ENCODE measurements around the gene ALDH4A1.
A peak's percentile ranks its signal among the peaks of the same experiment; 100 is the strongest.

The ALDH4A1 gene

GRCh38 chr1:18884419-18884717 lies 18.0 kb downstream of the ALDH4A1 start:
- Histone ChIP-seq H3K27me3 (ENCODE audit: low read depth, low read length) (no peaks in the 10 kb centered on the region), H2AFZ (ENCODE audit: low read depth, low read length) (no peak overlapping the region)

GRCh38 chr1:18883636-18884418 lies 18.5 kb downstream of the ALDH4A1 start:
- Histone ChIP-seq H3K27me3 (ENCODE audit: low read depth, low read length) (no peaks in the 10 kb centered on the region), H3K27ac (ENCODE audit: low read length) (no peak overlapping the region), H3K4me1 (ENCODE audit: low read length) (no peaks in the 10 kb centered on the region), H4K20me1 (ENCODE audit: insufficient read depth, low read length) (no peaks in the 10 kb centered on the region), H3K9ac (ENCODE audit: low read length) (no peak overlapping the region), H3K9me3 (ENCODE audit: insufficient read depth, low read length) (no peaks in the 10 kb centered on the region), H3K79me2 (ENCODE audit: low read length) (no peaks in the 10 kb centered on the region), H3K4me3 (ENCODE audit: low read length) (no peak overlapping the region), H3K4me2 (ENCODE audit: low read length) (no peak overlapping the region), H3K36me3 (replicated peaks; ENCODE audit: low read depth, low read length) (no peaks in the 10 kb centered on the region), H2AFZ (ENCODE audit: low read depth, low read length) (no peak overlapping the region)
- TF ChIP-seq EZH2phosphoT487 (IDR thresholded peaks at IDR 0.05; ENCODE audit: low read depth) = no peak
- TF ChIP-seq, protein P1, sequence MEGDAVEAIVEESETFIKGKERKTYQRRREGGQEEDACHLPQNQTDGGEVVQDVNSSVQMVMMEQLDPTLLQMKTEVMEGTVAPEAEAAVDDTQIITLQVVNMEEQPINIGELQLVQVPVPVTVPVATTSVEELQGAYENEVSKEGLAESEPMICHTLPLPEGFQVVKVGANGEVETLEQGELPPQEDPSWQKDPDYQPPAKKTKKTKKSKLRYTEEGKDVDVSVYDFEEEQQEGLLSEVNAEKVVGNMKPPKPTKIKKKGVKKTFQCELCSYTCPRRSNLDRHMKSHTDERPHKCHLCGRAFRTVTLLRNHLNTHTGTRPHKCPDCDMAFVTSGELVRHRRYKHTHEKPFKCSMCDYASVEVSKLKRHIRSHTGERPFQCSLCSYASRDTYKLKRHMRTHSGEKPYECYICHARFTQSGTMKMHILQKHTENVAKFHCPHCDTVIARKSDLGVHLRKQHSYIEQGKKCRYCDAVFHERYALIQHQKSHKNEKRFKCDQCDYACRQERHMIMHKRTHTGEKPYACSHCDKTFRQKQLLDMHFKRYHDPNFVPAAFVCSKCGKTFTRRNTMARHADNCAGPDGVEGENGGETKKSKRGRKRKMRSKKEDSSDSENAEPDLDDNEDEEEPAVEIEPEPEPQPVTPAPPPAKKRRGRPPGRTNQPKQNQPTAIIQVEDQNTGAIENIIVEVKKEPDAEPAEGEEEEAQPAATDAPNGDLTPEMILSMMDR (IDR thresholded peaks at IDR 0.05; ENCODE audit: low read depth, low read length) = peak; percentile 62

More at GRCh38 chr1:18884419-18884717, 18.0 kb downstream of the ALDH4A1 start:
- H3K79me2 ChIP-seq (ENCODE audit: low read length) = no peaks in the 10 kb centered on the region
- no peak overlapping the region for H3K4me2 ChIP-seq (ENCODE audit: low read length)
- H3K4me3 ChIP-seq (ENCODE audit: low read length) = no peak overlapping the region
- H3K27ac ChIP-seq (ENCODE audit: low read length) = no peak overlapping the region
- no peaks in the 10 kb centered on the region for H3K4me1 ChIP-seq (ENCODE audit: low read length)
- H3K9ac ChIP-seq (ENCODE audit: low read length) = no peak overlapping the region
- H4K20me1 ChIP-seq (ENCODE audit: insufficient read depth, low read length) = no peaks in the 10 kb centered on the region
- H3K9me3 ChIP-seq (ENCODE audit: insufficient read depth, low read length) = no peaks in the 10 kb centered on the region
- no peaks in the 10 kb centered on the region for H3K36me3 ChIP-seq (replicated peaks; ENCODE audit: low read depth, low read length)
- TF ChIP-seq, protein P1 (IDR thresholded peaks at IDR 0.05; ENCODE audit: low read depth, low read length) = no peak
- TF ChIP-seq EZH2phosphoT487 (IDR thresholded peaks at IDR 0.05; ENCODE audit: low read depth) = no peak

DNA sequence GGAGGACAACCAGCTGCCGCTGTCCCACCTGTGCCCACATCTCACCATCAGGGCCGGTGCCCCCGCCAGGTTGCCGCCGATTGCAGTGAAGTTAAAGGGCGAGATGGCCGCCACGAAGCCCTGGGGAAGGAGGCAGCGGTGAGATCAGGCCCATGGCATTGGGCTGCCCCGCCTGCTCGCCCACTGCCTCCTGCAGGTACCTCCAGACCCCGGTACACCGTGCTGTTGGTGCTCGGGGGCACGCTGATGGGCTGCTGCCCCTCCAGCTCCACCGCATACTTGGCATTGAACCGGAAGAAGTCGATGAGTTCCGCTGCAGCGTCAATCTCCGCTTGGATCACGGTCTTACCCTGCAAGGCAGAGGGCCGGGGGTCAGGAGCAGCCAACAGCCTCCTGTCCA lies 19.3 kb downstream of the ALDH4A1 start:
- Histone ChIP-seq H2AFZ (ENCODE audit: low read depth, low read length) (no peak overlapping the region), H3K4me1 (ENCODE audit: low read length) (no peaks in the 10 kb centered on the region), H4K20me1 (ENCODE audit: insufficient read depth, low read length) (no peaks in the 10 kb centered on the region), H3K4me2 (ENCODE audit: low read length) (no peak overlapping the region), H3K9me3 (ENCODE audit: insufficient read depth, low read length) (no peaks in the 10 kb centered on the region), H3K36me3 (replicated peaks; ENCODE audit: low read depth, low read length) (no peaks in the 10 kb centered on the region), H3K4me3 (ENCODE audit: low read length) (no peak overlapping the region), H3K9ac (ENCODE audit: low read length) (no peak overlapping the region), H3K27ac (ENCODE audit: low read length) (no peak overlapping the region), H3K27me3 (ENCODE audit: low read depth, low read length) (no peaks in the 10 kb centered on the region), H3K79me2 (ENCODE audit: low read length) (no peaks in the 10 kb centered on the region)
- no peak for TF ChIP-seq EZH2phosphoT487 (IDR thresholded peaks at IDR 0.05; ENCODE audit: low read depth)
- TF ChIP-seq, protein P1 (IDR thresholded peaks at IDR 0.05; ENCODE audit: low read depth, low read length) = no peak

- H3K36me3 ChIP-seq (replicated peaks; ENCODE audit: low read depth, low read length) = no peaks in the 10 kb centered on the region
- no peak overlapping the region for H3K27ac ChIP-seq (ENCODE audit: low read length)
- H3K4me1 ChIP-seq (ENCODE audit: low read length) = no peaks in the 10 kb centered on the region
- TF ChIP-seq, protein P1 (IDR thresholded peaks at IDR 0.05; ENCODE audit: low read depth, low read length) = no peak
- no peak overlapping the region for H3K4me3 ChIP-seq (ENCODE audit: low read length)
- H4K20me1 ChIP-seq (ENCODE audit: insufficient read depth, low read length) = no peaks in the 10 kb centered on the region
- no peak overlapping the region for H2AFZ ChIP-seq (ENCODE audit: low read depth, low read length)
- no peak overlapping the region for H3K9ac ChIP-seq (ENCODE audit: low read length)
- no peaks in the 10 kb centered on the region for H3K9me3 ChIP-seq (ENCODE audit: insufficient read depth, low read length)
- H3K4me2 ChIP-seq (ENCODE audit: low read length) = no peak overlapping the region
- H3K79me2 ChIP-seq (ENCODE audit: low read length) = no peaks in the 10 kb centered on the region
- H3K27me3 ChIP-seq (ENCODE audit: low read depth, low read length) = no peaks in the 10 kb centered on the region
Measured at GRCh38 chr1:18882486-18882885, 19.9 kb downstream of the ALDH4A1 start.
